ENCODE results near the gene CFAP99.

The CFAP99 gene

DNA sequence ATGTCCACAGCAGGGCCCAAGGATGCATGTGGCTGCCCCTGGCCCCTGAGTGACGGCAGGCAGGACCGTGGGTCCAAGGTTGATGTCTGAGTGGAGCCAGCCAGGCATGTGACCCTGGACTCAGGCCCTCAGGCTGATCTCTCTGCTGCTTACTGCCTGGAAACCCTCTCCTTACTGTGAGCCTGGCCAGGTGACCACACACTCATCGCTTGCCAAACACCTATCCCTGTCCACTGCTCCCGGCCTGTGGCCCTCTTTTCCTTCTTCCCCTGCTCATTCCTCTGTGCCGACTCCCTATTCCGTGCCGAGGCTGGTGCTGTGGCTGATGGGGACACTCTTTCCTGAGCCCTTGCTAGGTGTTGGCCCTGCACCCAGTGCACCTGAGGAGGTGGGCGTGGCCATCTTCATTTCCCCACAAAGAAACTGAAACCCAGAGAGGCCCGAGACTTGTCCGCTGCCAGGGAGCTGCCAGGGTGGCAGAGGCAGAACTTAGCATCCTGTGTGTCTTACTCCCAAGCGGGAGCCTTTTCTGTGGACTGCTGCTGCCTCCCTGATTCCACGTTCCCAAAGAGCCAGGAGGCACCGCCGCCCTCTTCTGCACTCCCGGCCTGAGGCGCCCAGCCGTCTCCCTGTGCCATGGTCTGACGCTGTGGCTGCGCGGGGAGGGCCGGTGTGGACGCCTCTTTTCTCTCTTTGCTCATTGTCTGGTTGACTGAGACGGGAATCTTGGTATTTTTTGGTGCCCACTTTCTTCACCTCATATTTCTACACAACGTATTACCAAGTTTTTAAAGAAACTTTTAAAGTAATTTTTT is 38.9 kb downstream of the CFAP99 start:
- TF ChIP-seq SUZ12 (IDR thresholded peaks at IDR 0.05) (no peak), NFRKB (IDR thresholded peaks at IDR 0.05) (no peak), FOXA1 (IDR thresholded peaks at IDR 0.05) (no peak), TARDBP (IDR thresholded peaks at IDR 0.05) (no peak), ZNF384 (IDR thresholded peaks at IDR 0.05) (no peak)
- ChIA-PET CTCF (no interaction called here), POLR2A (interaction anchor here (1.2 kb wide), 1 partner anchor 39 kb away, joined by 4 read pairs; the partner anchor contains the start of genes CFAP99 and ZFYVE28)
- no peak for DNase-seq (ENCODE audit: extremely low spot score)

DNA sequence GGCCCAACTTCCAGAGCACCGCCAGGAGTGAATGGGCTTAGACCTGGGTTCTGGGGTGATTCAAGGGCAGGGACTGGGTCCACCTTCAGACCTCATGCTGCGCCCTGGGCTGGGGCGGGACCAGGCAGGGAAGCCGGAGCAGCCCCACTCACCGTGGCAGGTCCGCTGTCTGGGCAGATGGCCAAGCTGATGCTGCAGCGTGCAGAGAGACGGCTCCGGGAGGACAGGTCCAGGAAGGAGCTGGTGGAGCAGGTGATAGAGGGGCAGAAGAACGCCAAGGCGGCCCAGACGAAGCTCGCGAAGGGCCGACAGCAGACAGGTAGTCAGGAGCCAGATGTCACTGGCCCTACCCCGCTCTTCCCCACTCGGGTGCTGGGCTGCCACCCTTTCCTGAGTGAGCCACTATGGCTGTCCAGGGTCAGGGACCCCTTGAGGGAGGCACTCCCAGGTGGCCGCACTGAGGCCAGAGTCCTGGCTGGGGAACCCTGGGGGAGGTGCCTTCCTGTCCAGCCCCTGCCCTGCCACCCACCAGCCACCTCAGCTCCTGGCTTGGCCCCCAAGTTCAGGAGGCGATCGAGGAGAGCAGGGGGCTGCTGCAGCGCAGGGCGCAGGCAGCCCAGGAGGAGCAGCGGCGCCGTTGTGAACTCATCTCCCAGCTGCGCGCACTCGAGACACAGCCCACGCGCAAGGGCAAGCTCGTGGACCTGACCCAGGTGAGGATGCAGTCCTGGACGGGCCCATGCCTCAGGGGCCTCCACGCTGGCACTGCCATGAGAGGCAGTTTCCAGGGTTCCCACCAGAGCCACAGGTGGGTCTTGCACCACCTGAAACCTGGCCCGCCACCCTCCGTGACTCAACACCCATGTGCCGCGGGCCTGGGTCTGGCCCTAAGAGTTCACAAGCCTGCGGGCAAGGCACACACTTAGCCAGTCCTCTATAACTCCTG is 40.1 kb downstream of the CFAP99 start:
- ChIA-PET CTCF (no interaction called here), POLR2A (interaction anchor here (0.8 to 1.3 kb wide), 2 partner anchors 10 to 19 kb away, joined by 3 read pairs; partner anchors contain the start of gene RNF4)
- DNase-seq (ENCODE audit: extremely low spot score) = no peak
- TF ChIP-seq ELF4 (IDR thresholded peaks at IDR 0.05) (no peak), SUZ12 (IDR thresholded peaks at IDR 0.05) (no peak)

DNA sequence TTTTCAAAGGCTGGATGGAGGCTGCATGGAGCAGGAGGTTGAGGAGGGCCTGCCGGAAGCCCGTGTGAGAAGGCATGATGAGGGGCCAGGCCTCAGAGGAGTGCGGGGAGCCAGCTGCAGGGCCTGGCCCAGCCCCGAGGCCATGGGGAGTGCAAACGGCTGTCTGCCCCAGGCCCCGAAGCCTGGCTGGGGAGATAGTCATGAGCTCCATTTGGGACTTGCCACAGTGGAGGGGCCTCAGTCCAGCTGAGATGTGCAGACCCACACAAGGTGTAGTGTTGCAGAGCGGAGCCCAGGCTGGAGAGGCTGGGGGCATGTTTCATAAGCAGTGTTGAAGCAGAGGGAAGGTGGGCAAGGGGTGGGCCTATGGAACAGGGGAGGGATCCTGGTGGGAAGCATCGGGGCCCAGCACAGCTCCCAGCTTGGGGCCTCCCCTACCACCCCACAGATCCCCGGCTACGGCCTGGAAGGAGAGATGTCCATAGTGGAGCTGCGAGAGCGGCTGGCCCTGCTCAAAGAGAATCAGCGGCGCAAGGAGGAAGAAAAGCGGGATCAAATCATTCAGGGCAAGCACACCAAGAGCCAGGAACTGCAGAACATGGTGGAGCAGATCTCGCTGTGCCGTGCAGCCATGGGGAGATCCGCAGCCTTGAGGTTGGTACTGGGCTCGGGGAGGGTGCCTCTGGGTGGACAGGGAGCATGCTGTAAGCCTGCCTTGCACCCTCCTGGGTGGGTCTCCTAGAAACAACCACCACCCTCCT is 41.0 kb downstream of the CFAP99 start:
- no peak for TF ChIP-seq ZNF384 (IDR thresholded peaks at IDR 0.05)
- TF ChIP-seq SUZ12 (IDR thresholded peaks at IDR 0.05) = no peak
- TF ChIP-seq ELF4 (IDR thresholded peaks at IDR 0.05) = no peak
- TF ChIP-seq FOXA1 (IDR thresholded peaks at IDR 0.05) = no peak
- TF ChIP-seq LEF1 (IDR thresholded peaks at IDR 0.05; ENCODE audit: borderline replicate concordance) = no peak
- TF ChIP-seq FOXK2 (IDR thresholded peaks at IDR 0.05) = no peak
- no peak for TF ChIP-seq ARNT (IDR thresholded peaks at IDR 0.05)
- no peak for TF ChIP-seq SP1 (IDR thresholded peaks at IDR 0.05)
- no peak for TF ChIP-seq TARDBP (IDR thresholded peaks at IDR 0.05)
- TF ChIP-seq NFRKB (IDR thresholded peaks at IDR 0.05) = no peak
- TF ChIP-seq FOXM1 (IDR thresholded peaks at IDR 0.05; ENCODE audit: borderline replicate concordance) = no peak
- no peak for TF ChIP-seq L3MBTL2 (conservative IDR thresholded peaks at IDR 0.05)
- TF ChIP-seq BHLHE40 (IDR thresholded peaks at IDR 0.05; ENCODE audit: borderline replicate concordance) = no peak
- TF ChIP-seq CTBP1 (IDR thresholded peaks at IDR 0.05; ENCODE audit: borderline replicate concordance) = no peak
- TF ChIP-seq HDGF (IDR thresholded peaks at IDR 0.05; ENCODE audit: borderline replicate concordance) = no peak
- TF ChIP-seq PKNOX1 (IDR thresholded peaks at IDR 0.05) = no peak
- POLR2A ChIA-PET = interaction anchor here (0.9 to 1.3 kb wide), 3 partner anchors 8 to 18 kb away, joined by 3 to 4 read pairs (median 3); partner anchors contain the start of gene RNF4
- CTCF ChIA-PET = interaction anchor here (1.0 to 1.5 kb wide), 2 partner anchors 17 to 240 kb away, joined by 3 to 6 read pairs; no protein-coding TSS in a partner anchor
- no peak for DNase-seq (ENCODE audit: extremely low spot score)

- POLR2A ChIA-PET = interaction anchor here (0.5 to 1.3 kb wide), 2 partner anchors 9 to 27 kb away, joined by 4 read pairs; no protein-coding TSS in a partner anchor
- CTCF ChIA-PET = interaction anchor here (0.6 to 1.5 kb wide), 4 partner anchors 212 to 241 kb away, joined by 3 to 6 read pairs (median 3); no protein-coding TSS in a partner anchor
- no peak for DNase-seq (ENCODE audit: extremely low spot score)
- TF ChIP-seq SP1 (IDR thresholded peaks at IDR 0.05) (no peak), L3MBTL2 (conservative IDR thresholded peaks at IDR 0.05) (no peak), ZNF384 (IDR thresholded peaks at IDR 0.05) (no peak), PKNOX1 (IDR thresholded peaks at IDR 0.05) (no peak), ELF4 (IDR thresholded peaks at IDR 0.05) (no peak), NFRKB (IDR thresholded peaks at IDR 0.05) (no peak), TARDBP (IDR thresholded peaks at IDR 0.05) (no peak), BHLHE40 (IDR thresholded peaks at IDR 0.05; ENCODE audit: borderline replicate concordance) (no peak), FOXA1 (IDR thresholded peaks at IDR 0.05) (no peak), SUZ12 (IDR thresholded peaks at IDR 0.05) (no peak), HDGF (IDR thresholded peaks at IDR 0.05; ENCODE audit: borderline replicate concordance) (no peak), LEF1 (IDR thresholded peaks at IDR 0.05; ENCODE audit: borderline replicate concordance) (no peak), CTBP1 (IDR thresholded peaks at IDR 0.05; ENCODE audit: borderline replicate concordance) (no peak), FOXM1 (IDR thresholded peaks at IDR 0.05; ENCODE audit: borderline replicate concordance) (no peak)
These were observed 42.6 kb downstream of the CFAP99 start for GRCh38 chr4:2461246-2461960.

DNA sequence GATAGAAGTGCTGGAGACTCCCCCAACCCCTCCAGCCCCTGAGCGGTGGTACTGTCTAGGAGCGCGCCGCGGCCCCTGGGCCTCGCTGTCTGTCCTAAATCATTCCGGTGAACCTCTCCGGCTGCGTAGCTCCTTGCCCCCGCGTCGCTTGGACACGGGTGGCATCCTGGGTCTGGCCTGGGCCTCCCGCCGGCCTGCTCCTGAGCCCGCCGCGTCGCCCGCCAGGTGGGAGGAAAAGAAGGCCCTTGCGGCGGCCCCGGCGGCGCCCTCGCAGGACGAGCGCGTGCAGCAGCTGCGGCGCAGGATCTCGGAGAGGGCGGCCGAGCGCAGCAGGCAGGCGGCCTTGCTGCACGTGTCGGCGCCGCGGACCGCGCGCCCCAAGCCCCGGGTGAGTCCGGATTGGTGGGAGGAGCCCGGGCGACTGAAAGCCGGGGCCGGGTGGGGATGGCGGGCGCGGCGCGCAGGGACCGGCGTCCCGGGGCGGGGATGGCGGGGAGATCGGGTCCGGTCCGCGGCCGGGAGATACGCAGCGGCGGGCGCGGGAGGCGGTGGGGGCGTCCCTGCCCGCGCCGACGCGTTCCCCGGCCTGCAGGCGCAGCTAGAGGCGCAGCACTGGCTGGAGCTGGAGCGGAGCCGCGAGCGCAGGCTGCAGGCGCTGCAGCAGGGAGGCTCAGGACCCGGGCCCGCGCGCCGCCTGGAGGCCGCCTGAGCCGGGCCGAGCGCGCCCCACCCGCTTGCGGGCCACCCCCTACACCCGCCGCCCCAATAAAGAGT is 43.6 kb downstream of the CFAP99 start:
- TF ChIP-seq ARNT (IDR thresholded peaks at IDR 0.05) (no peak), ELF4 (IDR thresholded peaks at IDR 0.05) (no peak), L3MBTL2 (conservative IDR thresholded peaks at IDR 0.05) (peak; percentile 66), NFRKB (IDR thresholded peaks at IDR 0.05) (no peak), BHLHE40 (IDR thresholded peaks at IDR 0.05; ENCODE audit: borderline replicate concordance) (no peak), LEF1 (IDR thresholded peaks at IDR 0.05; ENCODE audit: borderline replicate concordance) (peak; percentile 65)
- CTCF ChIA-PET = interaction anchor here (0.5 to 1.5 kb wide), 3 partner anchors 22 to 242 kb away, joined by 3 read pairs; no protein-coding TSS in a partner anchor
- DNase-seq (ENCODE audit: extremely low spot score) = peak; percentile 78
- POLR2A ChIA-PET = interaction anchor here (0.5 to 0.9 kb wide), 3 partner anchors 26 to 75 kb away, joined by 3 to 4 read pairs (median 3); no protein-coding TSS in a partner anchor

Data from HEK293T (cell line).